ENCODE measurements around the gene DUSP1.

The DUSP1 gene

DNA sequence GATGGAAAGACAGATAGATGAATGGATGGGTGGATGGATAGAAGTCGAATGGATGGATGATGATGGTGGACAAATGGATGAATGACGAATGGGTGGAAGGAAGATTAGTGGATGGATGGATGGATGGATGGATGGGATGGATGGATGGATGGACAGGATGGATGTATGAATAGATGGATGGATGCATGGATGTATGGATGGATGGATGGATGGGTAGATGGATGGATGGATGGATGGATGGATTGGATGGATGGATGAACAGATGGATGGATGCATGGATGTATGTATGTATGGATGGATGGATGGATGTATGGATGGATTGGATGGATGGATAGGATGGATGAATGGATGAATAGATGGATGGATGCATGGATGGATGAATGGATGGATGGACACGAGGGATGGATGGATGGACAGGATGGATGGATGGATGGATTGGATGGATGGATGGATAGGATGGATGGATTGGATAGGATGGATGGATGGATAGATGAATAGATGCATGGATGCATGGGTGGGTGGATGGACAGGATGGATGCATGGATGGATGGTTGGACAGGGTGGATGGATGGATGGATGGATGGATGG is 52.4 kb downstream of the DUSP1 start:
- TF ChIP-seq, protein P1, sequence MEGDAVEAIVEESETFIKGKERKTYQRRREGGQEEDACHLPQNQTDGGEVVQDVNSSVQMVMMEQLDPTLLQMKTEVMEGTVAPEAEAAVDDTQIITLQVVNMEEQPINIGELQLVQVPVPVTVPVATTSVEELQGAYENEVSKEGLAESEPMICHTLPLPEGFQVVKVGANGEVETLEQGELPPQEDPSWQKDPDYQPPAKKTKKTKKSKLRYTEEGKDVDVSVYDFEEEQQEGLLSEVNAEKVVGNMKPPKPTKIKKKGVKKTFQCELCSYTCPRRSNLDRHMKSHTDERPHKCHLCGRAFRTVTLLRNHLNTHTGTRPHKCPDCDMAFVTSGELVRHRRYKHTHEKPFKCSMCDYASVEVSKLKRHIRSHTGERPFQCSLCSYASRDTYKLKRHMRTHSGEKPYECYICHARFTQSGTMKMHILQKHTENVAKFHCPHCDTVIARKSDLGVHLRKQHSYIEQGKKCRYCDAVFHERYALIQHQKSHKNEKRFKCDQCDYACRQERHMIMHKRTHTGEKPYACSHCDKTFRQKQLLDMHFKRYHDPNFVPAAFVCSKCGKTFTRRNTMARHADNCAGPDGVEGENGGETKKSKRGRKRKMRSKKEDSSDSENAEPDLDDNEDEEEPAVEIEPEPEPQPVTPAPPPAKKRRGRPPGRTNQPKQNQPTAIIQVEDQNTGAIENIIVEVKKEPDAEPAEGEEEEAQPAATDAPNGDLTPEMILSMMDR (IDR thresholded peaks at IDR 0.05; ENCODE audit: control insufficient read depth, insufficient read depth, low read depth, low read length, missing control alignments), result no peak
- no peak for DNase-seq (ENCODE audit: low read depth)
- no peak overlapping the region for H3K4me3 ChIP-seq (ENCODE audit: control insufficient read depth, low read depth, low read length)
